HG02938 (cell line): ENCODE data around the gene CCL27.

Experiments
- ATAC-seq: cut with Tn5 transposase; IDR thresholded peaks from one replicate; pipeline ENCODE4 v1.9.1; 2021; ENCODE audit warnings: mild to moderate bottlenecking, moderate library complexity; ENCODE audit not compliant: unreplicated experiment

The CCL27 gene

DNA sequence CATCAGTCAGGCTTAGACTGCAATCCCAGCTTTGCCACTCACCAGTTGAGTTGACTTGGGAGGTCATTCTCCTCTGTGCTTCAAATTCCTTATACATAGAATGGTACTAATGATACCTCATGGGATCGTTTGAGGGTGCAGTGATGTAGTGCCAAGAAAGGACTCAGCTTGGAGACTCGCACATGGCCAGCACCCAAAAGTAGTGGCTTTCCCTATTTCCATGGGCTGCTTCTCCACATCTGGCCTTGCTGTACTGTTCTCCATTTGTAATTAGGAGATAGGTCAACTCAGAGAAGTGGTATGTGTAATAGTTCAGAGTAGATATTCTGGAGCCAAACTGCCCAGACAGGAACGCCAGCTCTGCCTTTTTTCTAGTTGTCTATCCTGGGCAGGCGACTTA is 23.1 kb upstream of the CCL27 start:
- ATAC-seq: no peak

DNA sequence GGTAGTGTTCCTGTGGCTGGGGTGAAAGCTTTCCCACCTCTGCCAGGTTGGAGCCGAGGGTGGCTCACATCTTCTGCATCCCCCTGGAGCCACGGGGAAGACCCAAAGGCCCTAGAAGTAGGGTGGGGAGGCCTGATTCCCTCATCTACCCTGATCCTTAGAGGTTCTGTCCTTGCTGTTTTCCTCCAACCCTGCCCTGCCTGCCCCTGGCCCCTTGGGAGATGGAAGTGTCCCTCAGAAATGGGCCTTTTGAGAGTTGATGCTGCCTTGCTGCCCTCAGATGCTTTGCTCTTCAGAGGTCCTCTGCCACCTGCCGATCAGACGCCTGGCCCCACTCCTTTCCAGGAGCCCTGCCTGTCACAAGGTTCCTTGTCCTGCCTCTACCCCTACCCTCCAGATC is 22.4 kb upstream of the CCL27 start:
- ATAC-seq: no peak

DNA sequence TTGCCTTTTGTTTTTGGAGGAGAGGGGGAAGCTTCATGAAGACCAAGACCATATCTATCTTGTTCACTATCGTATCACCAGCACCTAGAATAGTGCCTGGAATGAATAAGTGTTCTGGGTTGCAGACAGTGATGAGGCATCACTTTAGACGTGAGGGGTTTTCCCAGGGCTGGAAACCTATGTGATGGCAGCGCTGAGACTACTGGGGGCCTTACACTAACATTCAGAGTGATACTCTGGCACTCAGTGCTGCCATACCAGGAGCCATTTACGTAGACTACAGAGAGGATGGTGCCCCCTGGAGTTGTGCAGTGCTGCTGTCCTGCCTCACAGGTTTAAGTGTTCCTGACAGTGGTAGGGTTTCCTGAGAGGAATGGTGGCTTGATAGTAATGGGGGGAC is 21.7 kb upstream of the CCL27 start:
- ATAC-seq: no peak

DNA sequence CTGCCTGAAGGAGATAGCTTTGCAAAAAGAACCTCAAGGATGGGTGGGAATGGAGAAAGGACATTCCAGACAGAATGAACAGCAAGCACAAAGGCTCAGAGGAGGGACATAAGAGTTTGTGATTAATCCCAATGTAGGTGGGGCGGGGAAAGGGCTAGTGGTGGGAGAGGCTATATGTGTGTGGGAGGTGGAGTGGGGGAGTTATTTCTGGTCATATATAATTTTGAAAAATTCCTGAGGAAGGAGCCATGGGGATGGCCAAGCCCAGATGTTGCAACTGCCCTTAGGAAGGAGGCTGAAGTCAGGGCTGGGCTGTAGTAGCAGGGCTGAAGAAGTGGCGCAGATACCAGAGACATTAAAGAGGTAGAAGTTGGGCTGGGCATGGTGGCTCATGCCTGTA is 13.4 kb upstream of the CCL27 start:
- no peak for ATAC-seq

DNA sequence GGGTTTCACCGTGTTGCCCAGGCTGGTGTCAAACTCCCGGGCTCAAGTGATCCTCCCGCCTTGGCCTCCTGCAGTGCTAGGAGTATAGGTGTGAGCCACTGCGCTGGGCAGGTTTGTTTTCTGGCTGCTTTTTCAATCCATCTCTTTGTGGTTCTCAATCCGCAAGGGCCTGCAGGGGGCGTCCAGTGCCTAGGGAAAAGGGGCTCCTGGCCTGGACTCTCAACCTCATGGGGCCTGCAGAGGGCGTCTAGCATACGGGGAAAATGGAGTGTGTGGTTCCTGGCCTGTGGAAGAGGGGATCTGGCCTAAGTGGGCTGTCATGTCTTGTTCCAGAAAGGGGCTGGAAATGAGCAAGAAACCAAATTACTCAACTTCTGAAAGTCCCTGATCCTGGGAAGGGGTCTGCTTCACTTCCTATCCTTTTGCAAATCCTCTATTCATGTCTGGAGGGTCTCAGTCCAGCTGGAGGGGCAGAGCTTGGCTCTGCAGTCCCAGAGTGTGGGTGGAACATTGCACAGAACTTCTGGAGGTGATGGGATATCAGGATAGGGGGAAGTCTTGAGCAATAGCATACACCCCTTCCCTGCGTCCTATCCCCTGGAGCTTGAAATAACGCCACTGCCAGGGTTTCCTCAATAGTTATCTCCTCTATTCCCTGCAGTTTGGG is 12.7 kb upstream of the CCL27 start:
- ATAC-seq: no peak

DNA sequence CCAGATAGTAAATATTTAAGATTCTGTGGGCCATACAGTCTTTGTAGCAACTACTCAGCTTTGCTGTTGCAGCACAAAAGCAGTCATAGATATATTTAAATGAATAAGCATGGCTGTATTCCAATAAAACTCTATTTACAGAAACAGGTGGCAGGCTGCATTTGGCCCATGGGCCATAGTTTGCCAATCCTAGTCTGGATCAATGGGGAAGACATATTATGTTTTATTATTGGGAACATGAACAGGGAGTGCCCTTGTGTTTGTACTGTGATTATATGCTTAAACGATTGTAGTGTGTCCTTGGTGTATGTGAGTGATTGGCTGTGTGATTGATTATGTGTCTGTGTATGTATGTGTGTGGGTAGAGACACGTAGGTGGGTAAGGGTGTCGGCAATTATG is 12.0 kb upstream of the CCL27 start:
- ATAC-seq: no peak

DNA sequence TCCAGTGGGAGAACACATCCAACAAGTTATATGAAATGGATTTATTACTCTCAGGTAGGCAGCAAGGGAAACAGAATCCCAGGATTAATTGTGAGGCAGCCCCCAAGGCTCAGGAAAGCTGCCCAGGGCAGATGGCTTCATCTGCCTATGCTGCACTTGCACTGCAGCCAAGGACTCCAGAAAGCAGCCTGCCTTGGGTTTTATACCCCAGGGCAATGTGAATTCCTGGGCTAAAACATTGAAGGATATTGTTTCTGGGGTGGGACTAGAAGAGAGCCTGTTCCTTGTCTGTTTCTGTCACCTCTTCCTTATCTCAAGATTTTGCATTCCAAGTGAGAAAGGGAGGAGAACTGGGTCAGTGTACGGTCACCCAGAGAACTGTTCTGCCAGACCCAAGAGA is 8.8 kb upstream of the CCL27 start:
- no peak for ATAC-seq

DNA sequence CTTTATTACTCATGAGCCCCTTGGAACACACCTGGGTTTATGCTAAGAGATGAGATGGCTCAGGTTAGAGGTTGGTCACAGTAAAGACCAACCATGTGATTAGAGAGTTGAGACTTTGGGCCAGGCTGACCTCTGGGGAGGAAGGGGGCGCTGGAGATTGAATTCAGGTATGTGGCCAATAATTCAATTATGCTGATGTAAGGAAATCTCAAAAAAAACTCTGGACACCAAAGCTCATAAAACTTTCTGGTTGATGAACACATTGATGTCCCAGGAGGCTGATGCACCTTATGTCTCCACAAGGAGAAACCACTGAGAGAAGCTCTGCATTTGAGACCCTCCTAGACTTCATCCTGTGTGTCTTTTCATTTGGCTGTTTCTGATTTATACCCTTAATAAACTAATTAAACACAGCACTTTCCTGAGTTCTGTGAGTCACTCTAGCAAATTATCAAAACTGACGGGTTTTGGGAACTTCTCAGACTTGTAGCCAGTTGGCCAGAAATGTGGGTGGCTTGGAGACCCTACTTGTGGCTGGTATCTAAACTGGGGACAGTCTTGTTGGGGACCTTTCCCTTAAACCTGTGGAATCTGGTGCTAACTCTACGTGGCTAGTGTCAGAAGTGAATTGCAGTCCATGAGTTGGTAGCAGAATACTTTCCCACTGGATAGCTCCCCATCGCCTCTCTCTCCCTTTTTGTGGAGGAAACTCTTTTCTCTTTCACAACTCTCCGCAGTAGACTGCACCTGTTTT is 7.5 kb upstream of the CCL27 start:
- no peak for ATAC-seq

DNA sequence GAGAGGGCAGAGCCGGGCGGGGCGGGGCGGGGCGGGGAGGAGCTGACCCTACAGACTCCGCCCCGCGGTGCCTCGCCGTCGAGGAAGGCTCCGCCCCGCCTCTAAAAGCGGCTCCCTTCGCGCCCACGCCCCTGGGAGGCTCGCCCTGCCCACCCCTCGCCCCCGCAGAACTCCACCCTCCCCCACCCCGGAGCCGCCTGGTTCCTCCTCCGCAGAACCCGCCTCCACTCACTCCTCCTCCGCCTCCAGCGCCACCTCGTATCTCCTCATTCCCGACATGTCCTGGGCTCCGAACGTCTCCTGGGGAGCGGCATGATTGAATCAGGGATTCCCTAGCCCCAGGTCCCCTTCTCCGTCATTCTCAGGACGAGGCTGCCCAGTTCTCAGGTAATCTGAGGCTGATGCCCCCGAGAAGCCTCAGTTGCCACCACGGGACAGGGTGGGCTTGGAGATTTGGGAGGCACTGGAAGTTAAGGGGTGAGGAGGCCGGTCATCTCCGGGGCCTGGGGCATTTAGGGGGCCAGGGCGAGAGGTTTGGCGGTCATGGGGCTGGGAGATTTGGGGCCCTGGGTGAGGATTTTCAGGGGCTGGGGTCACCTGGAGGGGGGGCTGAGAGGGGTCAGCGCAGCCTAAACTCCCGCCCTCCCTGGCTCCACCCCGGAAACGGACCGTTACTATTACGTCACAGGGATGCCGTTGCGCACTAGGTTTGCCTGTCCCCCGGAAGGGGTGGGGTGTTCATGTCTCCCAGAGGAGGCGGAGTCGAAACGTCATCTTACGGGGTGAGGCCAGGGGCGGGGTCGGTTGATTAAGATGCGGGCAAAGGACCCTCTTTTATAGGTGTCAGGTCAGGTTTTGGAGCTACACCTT is 3.2 kb upstream of the CCL27 start:
- peak; percentile 48 for ATAC-seq

DNA sequence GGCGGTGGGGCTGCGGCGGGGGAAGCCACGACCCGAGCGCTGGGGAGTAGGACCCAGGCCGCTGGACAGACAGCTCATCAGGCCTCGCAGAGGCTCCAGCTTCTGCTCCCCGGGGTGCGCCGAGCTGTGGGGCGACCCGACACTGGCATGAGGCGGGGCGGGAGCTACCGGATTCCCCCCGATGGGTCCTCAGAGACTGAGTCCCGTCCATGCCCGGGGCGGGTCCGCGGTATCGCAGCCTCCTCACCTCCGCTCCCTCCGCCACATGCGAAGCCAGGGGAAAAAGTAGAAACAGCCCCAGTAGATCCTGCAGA is 2.6 kb upstream of the CCL27 start:
- ATAC-seq: no peak

DNA sequence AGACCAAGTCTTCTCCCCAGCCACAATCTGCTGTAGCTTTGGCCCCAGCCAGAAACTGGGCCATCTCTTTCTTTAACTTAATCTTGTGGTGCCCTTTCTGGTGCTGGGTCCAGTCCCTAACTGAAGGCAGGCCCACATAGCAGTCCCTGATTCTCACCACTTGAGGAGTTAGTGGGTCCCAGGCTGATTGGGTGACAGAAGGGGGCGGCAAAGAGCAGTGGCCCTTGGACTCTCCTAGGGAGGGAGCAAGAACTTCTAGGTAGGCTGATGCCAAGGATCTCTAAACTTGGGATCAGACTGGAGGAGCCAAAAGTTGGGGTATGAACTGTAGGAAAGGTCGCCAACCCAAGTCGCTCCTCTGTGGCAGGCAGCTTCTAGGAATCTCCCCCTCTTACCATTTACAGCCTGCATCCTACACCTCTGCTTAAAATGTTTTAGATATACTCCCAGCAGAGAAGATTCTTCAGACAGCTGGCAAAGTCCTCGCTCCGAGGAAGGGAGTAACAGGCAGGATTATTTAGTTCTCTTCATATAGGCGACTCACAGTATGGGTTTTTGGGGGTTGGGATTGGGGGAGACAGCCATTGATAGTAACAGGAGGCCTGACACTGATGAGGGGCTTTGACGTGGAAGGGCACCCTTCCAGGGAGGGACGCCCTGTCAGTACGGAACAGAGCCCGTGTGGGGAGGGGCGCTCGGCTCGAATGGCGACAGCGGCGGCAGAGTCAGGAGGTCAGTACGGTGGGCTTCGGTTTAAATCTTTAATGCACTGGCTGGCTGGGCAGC is 2.0 kb upstream of the CCL27 start:
- peak; percentile 58 for ATAC-seq

DNA sequence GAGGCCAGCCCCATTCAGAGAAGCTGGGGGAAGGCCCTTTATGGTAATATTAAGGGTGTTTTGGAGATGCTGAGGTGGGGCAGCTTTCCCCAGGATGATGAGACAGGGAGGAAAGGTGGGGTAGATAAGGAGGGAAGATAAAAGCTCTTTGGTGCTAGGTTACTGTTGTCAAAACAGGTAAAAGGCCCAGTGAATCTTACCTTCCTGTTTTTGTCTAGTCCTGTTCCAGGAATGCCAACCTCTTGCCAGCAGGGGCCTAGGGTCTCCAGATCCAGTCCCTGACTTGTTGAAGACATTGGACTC is 797 bp upstream of the CCL27 start:
- no peak for ATAC-seq

DNA sequence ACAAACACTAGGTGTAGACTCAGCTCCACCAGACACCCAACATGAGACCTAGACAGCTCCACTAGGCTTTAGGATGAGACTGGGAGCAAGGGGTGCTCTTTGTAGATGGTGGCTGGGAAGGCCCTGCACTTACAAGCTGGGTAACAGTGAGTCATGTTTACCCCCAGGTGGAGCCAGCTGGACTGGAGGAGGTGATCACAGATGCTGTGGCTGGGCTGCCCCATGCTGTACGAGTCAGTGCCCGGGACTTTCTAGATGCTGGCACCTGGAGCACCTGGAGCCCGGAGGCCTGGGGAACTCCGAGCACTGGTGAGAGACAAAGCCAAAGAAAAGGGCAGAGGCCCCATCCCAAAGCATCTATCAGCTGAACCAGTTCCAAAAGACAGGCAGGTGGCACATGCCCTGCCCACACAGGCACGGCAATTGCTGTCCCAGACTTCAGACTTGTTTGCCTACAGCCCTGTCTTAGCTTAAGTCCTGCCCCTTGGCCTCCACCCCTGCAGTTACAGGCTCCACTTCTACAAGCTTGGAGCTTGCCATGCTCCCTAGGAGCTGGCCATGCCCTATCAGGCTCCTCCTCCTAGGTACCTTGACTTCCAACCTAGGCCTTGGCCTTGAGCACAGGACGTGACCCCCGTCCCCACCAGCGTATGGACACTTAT is 2.7 kb downstream of the CCL27 start:
- no peak for ATAC-seq

DNA sequence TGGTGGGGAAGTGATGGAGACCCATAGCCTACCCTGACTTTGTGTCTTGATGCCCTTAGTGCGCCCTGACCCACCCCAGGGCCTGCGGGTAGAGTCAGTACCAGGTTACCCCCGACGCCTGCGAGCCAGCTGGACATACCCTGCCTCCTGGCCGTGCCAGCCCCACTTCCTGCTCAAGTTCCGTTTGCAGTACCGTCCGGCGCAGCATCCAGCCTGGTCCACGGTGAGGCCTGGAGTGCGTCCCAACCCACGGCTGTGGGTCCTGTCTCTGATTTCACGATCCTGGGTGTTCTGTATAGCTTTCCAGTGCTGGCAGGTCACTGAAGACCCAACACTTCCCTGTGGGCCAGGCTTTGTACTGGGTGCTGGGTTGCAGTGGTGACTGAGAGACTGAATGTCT is 4.0 kb downstream of the CCL27 start:
- no peak for ATAC-seq

DNA sequence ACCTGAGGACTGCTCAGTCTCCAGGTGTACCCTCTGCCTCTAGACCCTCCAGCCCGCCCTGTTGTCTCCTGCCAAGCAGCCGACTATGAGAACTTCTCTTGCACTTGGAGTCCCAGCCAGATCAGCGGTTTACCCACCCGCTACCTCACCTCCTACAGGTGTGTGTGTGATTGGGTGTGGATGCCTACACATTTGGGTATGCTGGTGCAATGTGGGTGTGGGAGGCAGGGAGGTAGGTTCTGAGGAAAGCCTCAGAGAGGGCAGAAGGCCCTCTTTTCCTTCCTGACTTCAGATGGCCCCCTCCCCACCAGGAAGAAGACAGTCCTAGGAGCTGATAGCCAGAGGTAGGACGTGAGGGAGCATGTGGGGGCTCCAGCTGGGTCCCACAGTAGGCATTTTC is 5.5 kb downstream of the CCL27 start:
- no peak for ATAC-seq

DNA sequence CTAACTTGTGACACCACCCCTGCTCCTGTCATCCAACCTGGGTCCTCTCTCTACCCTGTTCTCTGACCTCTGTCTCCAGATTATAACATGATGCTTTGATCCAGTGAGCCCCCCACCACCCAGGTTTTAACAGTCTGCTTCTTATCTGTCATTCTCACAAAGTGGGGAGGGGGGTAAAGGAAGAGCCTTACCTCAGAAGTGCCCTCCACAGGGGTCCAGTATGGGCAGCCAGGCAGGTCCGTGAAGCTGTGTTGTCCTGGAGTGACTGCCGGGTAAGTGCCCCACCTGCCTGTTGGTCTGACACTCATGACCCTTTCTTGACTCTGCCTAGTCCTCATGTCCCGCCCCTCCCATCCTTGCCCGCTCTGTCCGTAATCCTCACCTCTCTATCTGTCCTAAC is 7.1 kb downstream of the CCL27 start:
- no peak for ATAC-seq

DNA sequence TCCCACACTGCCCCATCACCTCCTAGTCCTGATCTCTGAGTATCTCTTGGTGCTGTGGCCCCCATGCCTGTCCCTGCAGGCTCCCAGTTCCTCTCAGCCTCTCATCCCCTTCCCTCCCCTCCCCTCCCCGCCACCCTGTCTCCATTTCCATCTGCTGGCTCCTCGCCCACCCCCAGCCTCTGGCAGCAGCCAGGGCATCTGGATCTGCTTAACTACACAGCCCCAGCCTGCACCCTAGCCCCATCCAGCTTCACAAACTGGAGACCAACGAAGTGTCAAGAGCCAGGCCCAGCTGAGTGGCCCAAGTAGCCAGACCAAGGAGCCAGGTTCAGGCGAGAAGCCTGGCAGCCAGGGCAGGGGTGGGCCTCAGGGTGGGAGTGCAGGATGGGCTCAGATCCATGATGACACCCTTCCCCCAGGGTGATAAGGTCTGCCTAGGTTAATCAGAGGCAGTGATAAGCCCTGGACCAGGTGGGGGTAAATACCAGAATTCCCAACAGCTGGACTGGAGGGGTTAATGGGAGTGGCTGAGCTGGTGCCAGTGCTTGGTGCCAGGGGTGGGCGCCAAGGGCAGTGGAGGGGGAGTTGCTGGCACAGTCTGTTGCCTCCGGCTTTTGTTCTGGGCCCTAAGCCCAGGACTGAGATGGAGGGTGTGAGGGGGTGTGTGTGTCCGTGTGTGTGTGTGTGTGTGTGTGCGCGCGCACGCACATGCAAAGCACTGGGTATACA is 8.0 kb downstream of the CCL27 start:
- no peak for ATAC-seq

DNA sequence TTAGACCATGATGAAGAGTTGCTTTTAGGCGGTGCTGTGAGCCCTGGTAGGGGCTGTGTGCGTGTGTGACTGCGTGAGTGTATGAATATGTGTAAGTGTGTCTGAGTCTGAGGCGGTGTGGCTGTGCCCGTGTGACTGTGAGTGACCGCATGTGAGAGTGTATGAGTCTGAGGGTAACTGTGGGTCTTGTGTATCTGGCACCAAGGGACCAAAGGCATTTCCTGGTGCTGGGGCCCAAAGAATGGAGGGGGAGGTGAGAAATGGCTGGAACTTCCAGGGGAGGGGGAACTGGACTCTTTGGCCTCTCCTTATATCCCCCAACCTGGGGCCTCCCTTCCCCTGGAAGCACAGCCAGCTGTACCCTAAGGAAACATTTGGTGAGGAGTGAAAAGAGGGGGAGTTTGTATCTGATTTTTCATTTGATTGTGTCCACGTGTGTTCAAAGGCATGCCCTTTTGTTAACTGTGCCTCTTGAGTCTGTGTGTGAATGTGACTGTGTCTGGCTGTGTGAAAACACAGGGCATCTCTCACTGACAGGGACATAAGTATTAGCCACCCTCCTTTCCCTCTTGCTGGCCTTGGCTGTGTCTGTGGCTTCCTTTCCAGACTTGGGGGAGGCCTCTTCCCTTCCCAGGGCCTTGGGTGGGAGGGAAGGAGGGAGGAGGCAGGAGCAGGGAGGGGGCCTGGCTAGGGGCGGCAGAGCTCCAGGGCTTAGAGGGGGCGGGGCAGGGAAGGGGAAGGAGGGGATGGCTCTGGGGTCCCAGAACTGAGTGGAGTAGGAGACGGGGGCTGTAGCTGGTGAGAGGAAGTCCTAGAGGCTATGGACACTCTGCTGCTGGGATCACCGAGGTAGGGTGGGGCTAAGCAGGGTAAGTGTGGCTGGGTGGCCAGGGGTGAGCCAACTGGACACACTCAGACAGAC is 9.0 kb downstream of the CCL27 start:
- ATAC-seq: no peak

DNA sequence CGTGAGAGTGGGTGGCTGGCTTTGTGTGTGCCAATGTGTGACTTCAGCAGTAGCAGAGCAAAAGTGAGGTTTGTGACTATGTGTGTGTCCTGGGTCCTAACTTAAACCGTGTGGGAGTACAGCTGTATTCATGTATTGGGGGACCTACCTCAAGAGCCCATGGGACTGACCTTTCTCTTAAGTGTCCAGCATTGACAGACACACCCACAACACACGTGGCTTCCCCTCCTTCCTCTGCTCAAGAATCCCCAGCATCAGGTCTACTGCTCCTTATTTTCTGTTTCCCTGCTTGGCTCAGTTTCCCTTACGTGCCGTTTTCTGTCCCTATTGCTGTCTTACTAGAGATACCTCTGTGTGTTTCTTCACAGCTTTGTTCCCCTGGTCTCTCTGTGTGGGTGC is 9.9 kb downstream of the CCL27 start:
- no peak for ATAC-seq
